Upper lobe of left lung (tissue), 4 donors: ENCODE measurements around the gene RPS6KA2.

Experiments used
- CTCF ChIP-seq, 6 experiments: fragments of 450-650 bp in 4 of 6; fragments of 200-600 bp in 2 of 6; sonication (generic) in 2 of 6; IDR thresholded peaks; one replicate each; pipeline ENCODE4 v1.5.1; 2016 to 2019; ENCODE audit warnings: antibody characterized with exemption in 6 of 6
- EP300 ChIP-seq, 4 donors: sonication (generic); formaldehyde crosslinking; IDR thresholded peaks; one replicate each; pipeline ENCODE4 v1.5.1; 2017; ENCODE audit warnings: antibody characterized with exemption in 4 of 4, control low read depth in 2 of 4
- POLR2A ChIP-seq, 4 donors: fragments of 450-650 bp; IDR thresholded peaks; one replicate each; pipeline ENCODE4 v1.5.1; 2016 to 2017; ENCODE audit warnings: antibody characterized with exemption in 4 of 4, mild to moderate bottlenecking in 2 of 4
- POLR2AphosphoS5 ChIP-seq, 2 donors: sonication (generic); formaldehyde crosslinking; IDR thresholded peaks; one replicate each; pipeline ENCODE4 v1.5.1; 2017; ENCODE audit warnings: antibody characterized with exemption in 2 of 2

- TF ChIP-seq CTCF (IDR thresholded peaks at IDR 0.05) (no peak), POLR2AphosphoS5 (IDR thresholded peaks at IDR 0.05) (no peak), POLR2A (IDR thresholded peaks at IDR 0.05) (no peak), EP300 (IDR thresholded peaks at IDR 0.05) (no peak)
These were observed 9.3 kb upstream of the RPS6KA2 start for GRCh38 chr6:166636191-166636933.
